A549 treated with GW870086 at 1 μM for 4 hours (cell line): ENCODE data around the gene FGF18. TPM values are rescaled to one million over a fixed set of nuclear protein-coding genes. Genes with fewer than 3 reads are reported as not detected.

ENCODE experiments used
- total RNA-seq: library from RNA; stranded (reverse); fragments of 200-300 nt; extraction: Qiagen RNA extraction; gene quantifications from 5 replicates; pipeline ENCODE4 v1.2.3, GENCODE V29; 2022; ENCODE audit warnings: low read depth

The FGF18 gene, protein sequence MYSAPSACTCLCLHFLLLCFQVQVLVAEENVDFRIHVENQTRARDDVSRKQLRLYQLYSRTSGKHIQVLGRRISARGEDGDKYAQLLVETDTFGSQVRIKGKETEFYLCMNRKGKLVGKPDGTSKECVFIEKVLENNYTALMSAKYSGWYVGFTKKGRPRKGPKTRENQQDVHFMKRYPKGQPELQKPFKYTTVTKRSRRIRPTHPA
- 0.90 to 1.8 TPM (median 1.2 TPM) in 5 replicates for total RNA-seq

GRCh38 chr5:171418982-171419687 is at the start of gene FGF18:
FGF18 (plus strand) TSS chr5:171419647; CDS start chr5:171420200, 553 bp downstream.

GRCh38 chr5:171387345-171387969 is 32.0 kb upstream of the FGF18 start, which contains the start of gene NPM1:
NPM1 (plus strand) TSS chr5:171387849; CDS start chr5:171387949, 100 bp downstream.

Other genes with a start within 250 kb of the FGF18 start
- not detected in 5 replicates for gene TLX3, start 110.4 kb upstream of the FGF18 start, total RNA-seq
- 3,324 to 4,120 TPM (median 3,372 TPM) in 5 replicates for gene NPM1, start 31.8 kb upstream of the FGF18 start, total RNA-seq